Sigmoid colon (tissue), 7 donors: ENCODE results near the gene WDR88. TPM values are rescaled to one million over a fixed set of nuclear protein-coding genes. Genes with fewer than 3 reads are reported as not detected.
"Not testable (repeated sequence)": the region's sequence is repeated elsewhere in the genome, so short reads cannot be mapped to it uniquely, and the experiment has no call there.

Source experiments
- DNase-seq: peaks from one replicate; pipeline ENCODE4 v3.0.0-alpha.2; 2019
- H3K27ac ChIP-seq, 4 donors: fragments of 200-600 bp; sonication (generic); one replicate each; pipeline ENCODE4 v1.5.1; 2016 to 2019; ENCODE audit warnings: mild to moderate bottlenecking in 1 of 4
- H3K27me3 ChIP-seq, 3 donors: fragments of 200-600 bp; sonication (generic); one replicate each; pipeline ENCODE4 v1.5.1; 2019; ENCODE audit warnings: mild to moderate bottlenecking in 1 of 3
- H3K36me3 ChIP-seq, 4 donors: fragments of 200-600 bp; sonication (generic); one replicate each; pipeline ENCODE4 v1.5.1; 2016 to 2019
- H3K4me1 ChIP-seq, 4 donors: fragments of 200-600 bp; sonication (generic); one replicate each; pipeline ENCODE4 v1.5.1; 2017 to 2019
- H3K4me3 ChIP-seq, 4 donors: fragments of 200-600 bp; sonication (generic); one replicate each; pipeline ENCODE4 v1.5.1; 2017 to 2019; ENCODE audit warnings: mild to moderate bottlenecking in 2 of 4, moderate library complexity in 1 of 4
- H3K9me3 ChIP-seq, 4 donors: fragments of 200-600 bp in 3 of 4; sonication (generic) in 3 of 4; one replicate each; pipeline versions ENCODE4 v1.5.1 to v1.6.1; 2013 to 2019
- CTCF ChIP-seq, 4 experiments: fragments of 450-650 bp in 3 of 4; fragments of 200-600 bp in 1 of 4; IDR thresholded peaks; one replicate each; pipeline ENCODE4 v1.5.1; 2016 to 2019; ENCODE audit warnings: antibody characterized with exemption in 4 of 4, mild to moderate bottlenecking in 3 of 4, moderate library complexity in 2 of 4
- EP300 ChIP-seq, 4 donors: sonication (generic); formaldehyde crosslinking; IDR thresholded peaks; one replicate each; pipeline ENCODE4 v1.6.1; 2017; ENCODE audit warnings: antibody characterized with exemption in 4 of 4
- POLR2A ChIP-seq, 2 donors: fragments of 450-650 bp; IDR thresholded peaks; one replicate each; pipeline ENCODE4 v1.6.1; 2016; ENCODE audit warnings: antibody characterized with exemption in 2 of 2, mild to moderate bottlenecking in 2 of 2, moderate library complexity in 2 of 2
- POLR2AphosphoS5 ChIP-seq, 4 donors: sonication (generic); formaldehyde crosslinking; IDR thresholded peaks; one replicate each; pipeline ENCODE4 v1.6.1; 2017; ENCODE audit warnings: antibody characterized with exemption in 4 of 4
- WGBS, 2 donors: extraction: QIAGEN DNeasy Blood & Tissue Kit; methylation state at CpG; one replicate each; pipeline ENCODE4 v1.1.7; 2013; 5-methylcytosine and 5-hydroxymethylcytosine counted together
- intact Hi-C: fragments of 100-400 bp; cut with DNase I; formaldehyde crosslinking; loops from one replicate; pipeline ENCODE4 v1.15.1; 2023
- polyA plus RNA-seq, 3 donors: library from polyadenylated mRNA; stranded (reverse); fragments of 200-250 nt; gene quantifications; one replicate each; pipeline ENCODE4 v1.2.3, GENCODE V29; 2013
- total RNA-seq, 4 donors: library from RNA; depleted of rRNA; stranded (reverse); fragments of >200 nt; gene quantifications; one replicate each; pipeline ENCODE4 v1.1.0, GENCODE V29; 2016
- donor health status: healthy with polysubstance abuse.
- donor health status: Bipolar disorder and iron deficiency.
- donor health status: healthy.

The WDR88 gene
- total and polyA plus RNA-seq, 7 donors = not detected

- no peaks in the 10 kb centered on the region for H3K9me3 ChIP-seq
- no peak for TF ChIP-seq CTCF (IDR thresholded peaks at IDR 0.05)
- TF ChIP-seq POLR2A (IDR thresholded peaks at IDR 0.05) = no peak
- TF ChIP-seq POLR2AphosphoS5 (IDR thresholded peaks at IDR 0.05) = no peak
- TF ChIP-seq EP300 (IDR thresholded peaks at IDR 0.05) = no peak
- no peaks in the 10 kb centered on the region for H3K36me3 ChIP-seq
- no peak overlapping the region for H3K4me3 ChIP-seq
- intact Hi-C loops = no loop called here
- peaks cover 6 to 44% (median 20%) of the 10 kb centered on the region in 3 donors for H3K27me3 ChIP-seq
- no peak overlapping the region for H3K27ac ChIP-seq
- WGBS, 2 donors = 83 to 88% methylated on average over 18 of the region's 18 CpGs
- no peak for DNase-seq
- H3K4me1 ChIP-seq = peaks cover 0 to 3% (median 1%) of the 10 kb centered on the region in 4 donors
Measured at GRCh38 chr19:33220115-33220514, 88.2 kb downstream of the WDR88 start.

GRCh38 chr19:33220735-33221134, 88.8 kb downstream of the WDR88 start:
- WGBS, 2 donors = 84 to 89% methylated on average over 9 of the region's 9 CpGs
- TF ChIP-seq EP300 (IDR thresholded peaks at IDR 0.05) (no peak), CTCF (IDR thresholded peaks at IDR 0.05) (no peak), POLR2A (IDR thresholded peaks at IDR 0.05) (no peak), POLR2AphosphoS5 (IDR thresholded peaks at IDR 0.05) (no peak)
- Histone ChIP-seq H3K36me3 (no peaks in the 10 kb centered on the region), H3K27ac (no peak overlapping the region), H3K4me3 (no peak overlapping the region), H3K4me1 (peaks cover 0 to 9% (median 7%) of the 10 kb centered on the region in 4 donors), H3K27me3 (peaks cover 12 to 50% (median 26%) of the 10 kb centered on the region in 3 donors), H3K9me3 (no peaks in the 10 kb centered on the region)
- intact Hi-C loops = no loop called here
- DNase-seq = no peak

- no peak for DNase-seq
- WGBS, 2 donors = 81 to 89% methylated on average over 6 of the region's 6 CpGs
- Histone ChIP-seq H3K4me1 (peaks cover 0 to 17% (median 11%) of the 10 kb centered on the region in 4 donors), H3K27ac (no peak overlapping the region), H3K36me3 (no peaks in the 10 kb centered on the region), H3K9me3 (no peaks in the 10 kb centered on the region), H3K4me3 (no peak overlapping the region), H3K27me3 (peaks cover 20 to 59% (median 35%) of the 10 kb centered on the region in 3 donors)
- no peak for TF ChIP-seq POLR2A (IDR thresholded peaks at IDR 0.05)
- no peak for TF ChIP-seq CTCF (IDR thresholded peaks at IDR 0.05)
- no peak for TF ChIP-seq POLR2AphosphoS5 (IDR thresholded peaks at IDR 0.05)
- TF ChIP-seq EP300 (IDR thresholded peaks at IDR 0.05) = no peak
- intact Hi-C loops = no loop called here
Measured at GRCh38 chr19:33221638-33222037, 89.7 kb downstream of the WDR88 start.

- H3K27me3 ChIP-seq = peaks cover 26 to 65% (median 41%) of the 10 kb centered on the region in 3 donors
- H3K9me3 ChIP-seq, DNase-seq, intact Hi-C loops, H3K4me3 ChIP-seq, H3K27ac ChIP-seq, H3K36me3 ChIP-seq: not testable (repeated sequence)
- 85 to 89% methylated on average over 2 of the region's 2 CpGs for whole genome bisulfite sequencing, 2 donors
- peaks cover 0 to 21% (median 13%) of the 10 kb centered on the region in 4 donors for H3K4me1 ChIP-seq
Measured at GRCh38 chr19:33222255-33222654, 90.3 kb downstream of the WDR88 start.

- no peak overlapping the region for H3K27ac ChIP-seq
- no peaks in the 10 kb centered on the region for H3K36me3 ChIP-seq
- TF ChIP-seq POLR2A (IDR thresholded peaks at IDR 0.05) = no peak
- TF ChIP-seq EP300 (IDR thresholded peaks at IDR 0.05) = no peak
- TF ChIP-seq POLR2AphosphoS5 (IDR thresholded peaks at IDR 0.05) = no peak
- TF ChIP-seq CTCF (IDR thresholded peaks at IDR 0.05) = no peak
- H3K9me3 ChIP-seq = peaks cover 3 to 17% (median 13%) of the 10 kb centered on the region in 4 donors
- peaks cover 0 to 21% (median 13%) of the 10 kb centered on the region in 4 donors for H3K4me1 ChIP-seq
- intact Hi-C loops = no loop called here
- no peak for DNase-seq
- peaks cover 28 to 84% (median 45%) of the 10 kb centered on the region in 3 donors for H3K27me3 ChIP-seq
- H3K4me3 ChIP-seq = peak overlapping the region in 1 of 4 donors; percentile 14
- 61 to 69% methylated on average over 18 of the region's 18 CpGs for WGBS, 2 donors
Measured at GRCh38 chr19:33224694-33225457, 93.0 kb downstream of the WDR88 start.

Other genes with a start within 250 kb of the WDR88 start
- 10 to 100 TPM; 11.1 to 17.5 (median 16.7) TPM for gene CEP89, start 160.2 kb upstream of the WDR88 start, total RNA-seq
- gene CEP89, start 160.2 kb upstream of the WDR88 start, polyA plus RNA-seq = 10 to 100 TPM in 1 of 3 donors, 1 to 10 TPM in 2; 3.7 to 10.1 (median 8.4) TPM
- gene FAAP24, start 159.9 kb upstream of the WDR88 start, total RNA-seq = 1 to 10 TPM in 3 of 4 donors, under 1 TPM in 1; 0.14 to 2.3 (median 1.8) TPM
- 1 to 10 TPM in 2 of 3 donors, under 1 TPM in 1; 0.92 to 4.2 (median 3.5) TPM for gene FAAP24, start 159.9 kb upstream of the WDR88 start, polyA plus RNA-seq
- gene RHPN2, start 67.2 kb upstream of the WDR88 start, total RNA-seq = 1 to 10 TPM; 1.7 to 3.2 (median 2.4) TPM
- 10 to 100 TPM; 28.8 to 84.8 (median 30.1) TPM for gene RHPN2, start 67.2 kb upstream of the WDR88 start, polyA plus RNA-seq
- 1 to 10 TPM; 5.3 to 10.0 (median 7.4) TPM for gene GPATCH1, start 50.9 kb upstream of the WDR88 start, total RNA-seq
- gene GPATCH1, start 50.9 kb upstream of the WDR88 start, polyA plus RNA-seq = 1 to 10 TPM; 5.4 to 7.2 (median 5.8) TPM
- gene LRP3, start 62.2 kb downstream of the WDR88 start, total RNA-seq = 10 to 100 TPM; 17.1 to 31.5 (median 21.8) TPM
- 10 to 100 TPM in 1 of 3 donors, 1 to 10 TPM in 2; 3.9 to 10.3 (median 9.6) TPM for gene LRP3, start 62.2 kb downstream of the WDR88 start, polyA plus RNA-seq
- gene SLC7A10, start 93.7 kb downstream of the WDR88 start, total RNA-seq = 1 to 10 TPM in 1 of 4 donors, under 1 TPM in 1, not detected in 2; 0.27 to 1.1 TPM
- gene SLC7A10, start 93.7 kb downstream of the WDR88 start, polyA plus RNA-seq = 1 to 10 TPM in 1 of 3 donors, not detected in 2; 1.4 TPM
- 10 to 100 TPM in 1 of 4 donors, 1 to 10 TPM in 3; 2.9 to 16.1 (median 6.9) TPM for gene CEBPA, start 170.4 kb downstream of the WDR88 start, total RNA-seq
- gene CEBPA, start 170.4 kb downstream of the WDR88 start, polyA plus RNA-seq = 10 to 100 TPM; 43.5 to 64.3 (median 48.0) TPM
- 10 to 100 TPM; 18.6 to 27.8 (median 23.0) TPM for gene CEBPG, start 241.6 kb downstream of the WDR88 start, total RNA-seq
- gene CEBPG, start 241.6 kb downstream of the WDR88 start, polyA plus RNA-seq = 10 to 100 TPM; 44.2 to 84.6 (median 64.9) TPM